HG03095 (cell line): ENCODE measurements around the gene CARD11.

Source experiments
- ATAC-seq: cut with Tn5 transposase; IDR thresholded peaks from one replicate; pipeline ENCODE4 v1.9.1; 2021; ENCODE audit warnings: moderate library complexity; ENCODE audit not compliant: unreplicated experiment

Gene CARD11

GRCh38 chr7:2984091-2984490, 59.6 kb downstream of the CARD11 start:
- ATAC-seq = no peak

GRCh38 chr7:2983586-2983985, 60.1 kb downstream of the CARD11 start:
- ATAC-seq = no peak

GRCh38 chr7:2982831-2983230, 60.8 kb downstream of the CARD11 start:
- no peak for ATAC-seq

GRCh38 chr7:2982401-2982800, 61.3 kb downstream of the CARD11 start:
- no peak for ATAC-seq

- no peak for ATAC-seq
Observed at GRCh38 chr7:2981103-2981480, 62.6 kb downstream of the CARD11 start.

- ATAC-seq = no peak
Observed at GRCh38 chr7:2980401-2981102, 63.1 kb downstream of the CARD11 start.

GRCh38 chr7:2979951-2980350, 63.7 kb downstream of the CARD11 start:
- no peak for ATAC-seq

GRCh38 chr7:2979201-2979631, 64.5 kb downstream of the CARD11 start:
- ATAC-seq = peak; percentile 26

- peak; percentile 84 for ATAC-seq
Observed at GRCh38 chr7:2978408-2978807, 65.3 kb downstream of the CARD11 start.

GRCh38 chr7:2975821-2976371, 67.8 kb downstream of the CARD11 start:
- no peak for ATAC-seq

- no peak for ATAC-seq
Observed at GRCh38 chr7:2974093-2974819, 69.4 kb downstream of the CARD11 start.

GRCh38 chr7:2972835-2973161, 70.9 kb downstream of the CARD11 start:
- ATAC-seq = no peak

- ATAC-seq = peak; percentile 82
Observed at GRCh38 chr7:2971914-2972834, 71.5 kb downstream of the CARD11 start.

- ATAC-seq = no peak
Observed at GRCh38 chr7:2970861-2971260, 72.8 kb downstream of the CARD11 start.

- no peak for ATAC-seq
Observed at GRCh38 chr7:2970307-2970664, 73.4 kb downstream of the CARD11 start.

- ATAC-seq = no peak
Observed at GRCh38 chr7:2969398-2970306, 74.0 kb downstream of the CARD11 start.

- no peak for ATAC-seq
Observed at GRCh38 chr7:2968616-2969397, 74.9 kb downstream of the CARD11 start.

GRCh38 chr7:2968176-2968575, 75.5 kb downstream of the CARD11 start:
- no peak for ATAC-seq

- ATAC-seq = no peak
Observed at GRCh38 chr7:2967705-2968104, 76.0 kb downstream of the CARD11 start.

GRCh38 chr7:2967253-2967652, 76.4 kb downstream of the CARD11 start:
- ATAC-seq = no peak
